Right ventricle myocardium superior (tissue), 1 donor: ENCODE measurements around the gene FES. TPM values are rescaled to one million over a fixed set of nuclear protein-coding genes. Genes with fewer than 3 reads are reported as not detected.
A peak's percentile ranks its signal among the peaks of the same experiment; 100 is the strongest.
"Not testable (repeated sequence)": the region's sequence is repeated elsewhere in the genome, so short reads cannot be mapped to it uniquely, and the experiment has no call there.

Experiments used
- ATAC-seq: fragments of 200-7000 bp; cut with Tn5 transposase; one replicate; pipeline ENCODE4 v1.9.1; 2020; ENCODE audit warnings: mild to moderate bottlenecking; ENCODE audit not compliant: poor library complexity
- DNase-seq: peaks from one replicate; pipeline ENCODE4 v3.0.0-alpha.2; 2020
- intact Hi-C: fragments of 100-400 bp; cut with DNase I; formaldehyde crosslinking; loops from one replicate; pipeline ENCODE4 v1.11.2; 2022
- total RNA-seq: library from RNA; stranded (reverse); fragmentation: NEBNext Ultra II Directional; extraction: Animal tissue kit (Norgen Biotek cat#: 25700); gene quantifications from one replicate; pipeline ENCODE4 v1.2.1, GENCODE V29; 2021
- donor health status: DM: no; HTN: yes; CAD: no; lungs with severe emphysema.

Gene FES
- total RNA-seq, 1 donor from 2014 or later, result 17.1 TPM

DNA sequence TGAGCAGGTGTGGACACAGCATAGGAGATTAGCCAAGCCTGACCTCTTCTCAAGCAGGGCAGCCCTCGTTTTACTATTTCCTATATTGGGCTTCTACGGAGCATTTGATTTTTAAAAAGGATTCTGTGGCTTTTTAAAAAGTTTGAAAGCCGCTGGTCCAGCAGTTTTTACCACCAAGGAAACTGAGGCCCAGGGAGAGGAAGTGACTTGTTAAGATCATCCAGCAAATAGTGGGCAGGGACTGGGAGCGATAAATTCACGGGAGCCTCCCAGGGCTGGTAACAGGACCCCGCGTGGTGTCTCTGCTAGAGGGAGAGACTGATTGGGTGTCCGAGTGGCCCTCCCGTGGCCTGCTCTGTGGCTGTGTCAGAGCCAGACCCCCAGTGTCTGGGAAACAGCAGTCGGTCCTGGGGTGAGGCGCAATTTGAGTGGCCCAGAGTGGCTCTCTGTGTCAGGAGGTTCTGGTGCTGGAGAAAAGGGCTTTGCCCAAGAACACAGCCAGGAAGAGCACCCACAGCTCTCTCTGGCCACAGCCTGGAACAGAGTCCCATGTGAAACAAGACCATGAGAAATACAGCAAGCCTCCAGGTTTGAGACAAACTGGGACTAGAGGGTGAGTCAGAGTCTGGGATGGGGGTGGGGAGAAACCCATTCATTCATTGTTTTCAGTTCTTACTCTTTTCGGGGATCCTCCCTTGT is 11.7 kb upstream of the FES start:
- DNase-seq (no peak), ATAC-seq (peak; percentile 2)
- intact Hi-C loops, result loop anchor here (5.0 kb wide), 1 partner anchor 155 kb away; the partner anchor contains the start of gene BLM

DNA sequence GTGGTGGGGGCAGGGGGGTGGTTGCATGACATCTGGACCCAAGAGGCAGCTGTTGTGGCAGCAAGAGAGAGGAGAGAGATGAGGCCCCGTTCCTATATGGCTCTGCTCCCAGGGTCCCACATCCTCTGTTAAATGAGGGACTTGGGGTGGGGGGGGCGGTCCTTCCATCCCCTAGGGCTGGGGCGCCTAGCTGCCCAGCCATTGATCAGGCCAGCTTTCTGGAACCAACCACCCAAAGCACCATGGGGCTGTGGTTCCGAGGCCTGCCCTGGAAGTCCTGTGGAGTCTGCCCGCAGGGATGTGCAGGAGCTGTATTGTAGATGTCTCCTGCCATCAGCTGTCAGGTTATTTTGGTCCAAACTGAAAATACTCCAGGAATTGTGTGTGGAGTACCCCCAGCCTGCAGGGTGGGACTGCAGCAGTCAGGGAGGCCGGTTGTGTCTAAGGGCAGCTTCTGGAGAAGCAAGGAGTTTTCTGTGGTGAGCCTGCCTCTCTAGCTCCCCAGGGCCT is 10.8 kb upstream of the FES start:
- ATAC-seq (no peak), DNase-seq (no peak)
- intact Hi-C loops, result loop anchor here (5.0 kb wide), 1 partner anchor 156 kb away; the partner anchor contains the start of gene BLM

DNA sequence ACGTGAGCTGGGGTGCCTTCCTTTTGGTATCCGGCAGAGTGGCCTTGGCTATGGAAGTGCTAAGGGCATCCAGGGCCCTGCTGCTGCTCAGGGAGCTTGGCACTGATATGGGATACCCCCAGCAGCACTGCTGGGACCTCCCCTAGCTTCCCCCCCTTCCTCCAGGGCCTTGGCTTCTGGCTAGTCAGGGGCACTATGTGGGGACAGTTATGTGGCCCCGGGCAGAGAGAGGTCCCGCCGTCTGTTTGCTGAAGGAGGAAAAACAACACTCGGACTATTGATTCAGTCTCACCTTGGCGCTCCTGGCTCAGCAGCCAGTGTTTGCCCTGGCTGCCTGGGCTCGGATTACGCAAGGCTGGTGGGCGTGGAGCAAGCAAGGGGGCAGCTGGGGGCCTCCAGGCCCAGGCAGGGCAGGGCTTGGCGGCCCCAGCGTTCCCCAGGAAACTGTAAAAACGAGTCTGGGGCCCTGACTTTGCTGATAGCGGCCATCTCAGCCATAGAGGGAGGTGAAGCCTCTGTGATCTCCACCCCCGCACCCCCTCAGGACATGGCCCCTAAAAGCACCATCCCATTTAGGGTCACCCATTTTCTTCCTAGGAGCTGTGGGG is 10.2 kb upstream of the FES start:
- intact Hi-C loops, result loop anchor here (5.0 kb wide), 1 partner anchor 157 kb away; the partner anchor contains the start of gene BLM
- ATAC-seq (no peak), DNase-seq (no peak)

DNA sequence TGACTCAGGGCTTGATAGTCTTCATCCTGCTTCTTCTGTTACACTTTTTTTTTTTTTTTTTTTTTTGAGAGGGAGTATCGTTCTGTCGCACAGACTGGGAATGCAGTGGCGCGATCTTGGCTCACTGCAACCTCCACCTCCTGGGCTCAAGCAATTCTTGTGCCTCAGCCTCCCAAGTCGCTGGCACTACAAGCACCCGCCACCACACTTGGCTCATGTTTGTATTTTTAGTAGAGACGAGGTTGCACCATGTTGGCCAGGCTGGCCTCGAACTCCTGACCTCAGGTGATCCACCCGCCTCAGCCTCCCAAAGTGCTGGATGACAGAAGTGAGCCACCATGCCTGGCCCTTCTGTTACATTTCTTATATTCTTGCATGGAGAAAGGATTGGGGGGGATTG is 9.3 kb upstream of the FES start:
- not testable (repeated sequence) for DNase-seq, ATAC-seq
- intact Hi-C loops, result loop anchor here (5.0 kb wide), 1 partner anchor 158 kb away; the partner anchor contains the start of gene BLM

DNA sequence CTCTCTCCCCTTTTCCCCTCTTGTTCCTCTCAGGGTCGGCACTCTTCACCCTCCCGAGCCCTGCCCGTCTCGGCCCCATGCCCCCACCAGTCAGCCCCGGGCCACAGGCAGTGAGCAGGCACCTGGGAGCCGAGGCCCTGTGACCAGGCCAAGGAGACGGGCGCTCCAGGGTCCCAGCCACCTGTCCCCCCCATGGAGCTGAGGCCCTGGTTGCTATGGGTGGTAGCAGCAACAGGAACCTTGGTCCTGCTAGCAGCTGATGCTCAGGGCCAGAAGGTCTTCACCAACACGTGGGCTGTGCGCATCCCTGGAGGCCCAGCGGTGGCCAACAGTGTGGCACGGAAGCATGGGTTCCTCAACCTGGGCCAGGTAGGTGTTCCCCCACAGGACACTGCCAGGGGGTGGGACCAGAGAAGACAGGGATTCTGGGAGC is 8.7 kb upstream of the FES start:
- ATAC-seq, result no peak
- intact Hi-C loops, result no loop called here
- no peak for DNase-seq

DNA sequence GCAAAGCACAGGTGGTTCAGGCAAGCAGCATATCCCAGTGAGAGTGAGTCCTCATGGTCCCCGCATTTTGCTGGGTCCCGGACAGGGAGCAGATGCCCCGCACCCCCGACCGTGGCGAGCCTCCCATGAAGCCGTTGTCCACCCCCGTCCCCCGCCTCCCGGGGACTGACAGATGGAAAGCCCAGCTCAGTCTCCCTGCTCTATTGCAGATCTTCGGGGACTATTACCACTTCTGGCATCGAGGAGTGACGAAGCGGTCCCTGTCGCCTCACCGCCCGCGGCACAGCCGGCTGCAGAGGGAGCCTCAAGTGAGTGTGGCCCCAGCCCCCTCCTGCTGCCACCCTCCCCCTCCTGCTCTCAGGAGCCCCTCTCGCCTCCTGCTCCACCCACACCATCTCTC is 8.3 kb upstream of the FES start:
- intact Hi-C loops, result no loop called here
- ATAC-seq (no peak), DNase-seq (no peak)

DNA sequence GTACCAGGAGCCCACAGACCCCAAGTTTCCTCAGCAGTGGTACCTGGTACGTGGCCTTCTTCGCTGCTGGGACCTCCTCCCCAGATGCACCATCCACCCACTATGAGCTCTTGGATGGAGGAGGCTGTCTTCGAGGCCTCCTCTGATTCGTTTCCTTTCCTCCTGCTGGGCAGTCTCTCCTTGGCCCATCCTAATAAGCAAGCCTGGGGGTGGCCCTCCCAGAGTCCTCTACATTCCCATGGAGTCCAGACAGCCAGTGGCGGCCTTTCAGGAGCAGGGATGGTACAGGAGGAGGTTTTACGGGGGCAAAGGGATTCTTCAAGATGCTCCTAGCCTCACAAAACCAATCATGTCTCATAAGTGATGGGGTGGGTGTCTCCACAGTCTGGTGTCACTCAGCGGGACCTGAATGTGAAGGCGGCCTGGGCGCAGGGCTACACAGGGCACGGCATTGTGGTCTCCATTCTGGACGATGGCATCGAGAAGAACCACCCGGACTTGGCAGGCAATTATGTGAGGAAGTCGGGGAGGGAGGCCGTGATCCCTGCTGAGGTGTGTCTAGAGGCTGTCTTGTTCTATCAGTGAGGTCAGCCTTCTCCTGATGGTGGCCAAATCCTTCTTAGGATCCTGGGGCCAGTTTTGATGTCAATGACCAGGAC is 7.7 kb upstream of the FES start:
- ATAC-seq (no peak), DNase-seq (no peak)
- intact Hi-C loops, result no loop called here

DNA sequence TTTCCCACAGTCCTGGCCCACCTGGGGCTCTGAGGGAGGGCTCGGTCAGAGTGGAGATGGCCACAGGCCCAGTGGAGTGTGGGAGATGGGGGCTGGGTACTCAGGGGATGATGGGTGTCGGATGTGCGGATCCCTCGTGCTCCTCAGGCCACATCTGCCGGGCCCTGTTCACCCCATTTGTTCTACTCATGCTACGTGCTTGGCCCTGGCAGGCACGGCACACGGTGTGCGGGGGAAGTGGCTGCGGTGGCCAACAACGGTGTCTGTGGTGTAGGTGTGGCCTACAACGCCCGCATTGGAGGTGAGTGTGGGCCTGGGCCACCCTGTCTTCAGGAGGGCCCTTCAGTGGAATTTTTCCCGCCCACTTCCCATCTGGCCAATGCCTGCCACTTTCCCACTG is 7.0 kb upstream of the FES start:
- intact Hi-C loops, result no loop called here
- no peak for ATAC-seq
- no peak for DNase-seq

DNA sequence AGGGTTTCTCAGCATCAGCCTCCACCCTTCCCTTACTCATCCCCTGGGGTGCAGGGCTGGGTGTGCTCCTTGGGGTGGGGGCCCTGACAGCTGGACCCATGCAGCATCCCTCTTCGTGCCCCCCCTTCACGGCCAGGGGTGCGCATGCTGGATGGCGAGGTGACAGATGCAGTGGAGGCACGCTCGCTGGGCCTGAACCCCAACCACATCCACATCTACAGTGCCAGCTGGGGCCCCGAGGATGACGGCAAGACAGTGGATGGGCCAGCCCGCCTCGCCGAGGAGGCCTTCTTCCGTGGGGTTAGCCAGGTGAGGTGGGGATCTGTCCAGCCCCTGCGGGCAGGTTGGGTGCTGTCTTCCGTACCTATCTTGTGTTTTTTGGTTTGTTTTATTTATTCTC is 6.3 kb upstream of the FES start:
- DNase-seq (no peak), ATAC-seq (no peak)
- intact Hi-C loops, result no loop called here

DNA sequence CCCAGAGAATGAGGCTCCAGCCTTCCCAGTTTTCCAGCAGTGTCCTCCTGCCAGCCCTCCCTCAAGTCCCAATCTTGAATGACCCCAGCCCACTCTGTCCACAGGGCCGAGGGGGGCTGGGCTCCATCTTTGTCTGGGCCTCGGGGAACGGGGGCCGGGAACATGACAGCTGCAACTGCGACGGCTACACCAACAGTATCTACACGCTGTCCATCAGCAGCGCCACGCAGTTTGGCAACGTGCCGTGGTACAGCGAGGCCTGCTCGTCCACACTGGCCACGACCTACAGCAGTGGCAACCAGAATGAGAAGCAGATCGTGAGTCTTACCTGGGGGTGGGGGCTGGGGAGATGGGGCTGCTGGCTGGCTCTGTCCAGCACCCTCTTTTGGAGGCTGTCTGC is 5.6 kb upstream of the FES start:
- intact Hi-C loops, result no loop called here
- ATAC-seq (no peak), DNase-seq (no peak)

DNA sequence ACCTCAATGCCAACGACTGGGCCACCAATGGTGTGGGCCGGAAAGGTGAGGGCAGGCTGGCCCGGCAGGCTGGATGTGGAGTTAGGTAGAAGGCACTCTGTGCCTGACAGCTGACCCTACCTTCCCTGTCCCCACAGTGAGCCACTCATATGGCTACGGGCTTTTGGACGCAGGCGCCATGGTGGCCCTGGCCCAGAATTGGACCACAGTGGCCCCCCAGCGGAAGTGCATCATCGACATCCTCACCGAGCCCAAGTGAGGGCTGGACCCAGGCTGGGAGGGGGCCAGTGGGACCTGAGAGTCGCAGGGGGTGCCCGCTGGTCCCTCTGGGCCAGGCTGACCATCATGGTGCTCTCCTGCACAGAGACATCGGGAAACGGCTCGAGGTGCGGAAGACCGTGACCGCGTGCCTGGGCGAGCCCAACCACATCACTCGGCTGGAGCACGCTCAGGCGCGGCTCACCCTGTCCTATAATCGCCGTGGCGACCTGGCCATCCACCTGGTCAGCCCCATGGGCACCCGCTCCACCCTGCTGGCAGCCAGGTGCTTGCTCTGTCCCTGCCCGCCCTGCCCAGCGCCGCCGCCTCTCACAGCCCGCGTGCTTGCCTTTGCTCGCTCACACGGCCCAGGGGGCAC is 4.5 kb upstream of the FES start:
- ATAC-seq (no peak), DNase-seq (no peak)
- intact Hi-C loops, result no loop called here

DNA sequence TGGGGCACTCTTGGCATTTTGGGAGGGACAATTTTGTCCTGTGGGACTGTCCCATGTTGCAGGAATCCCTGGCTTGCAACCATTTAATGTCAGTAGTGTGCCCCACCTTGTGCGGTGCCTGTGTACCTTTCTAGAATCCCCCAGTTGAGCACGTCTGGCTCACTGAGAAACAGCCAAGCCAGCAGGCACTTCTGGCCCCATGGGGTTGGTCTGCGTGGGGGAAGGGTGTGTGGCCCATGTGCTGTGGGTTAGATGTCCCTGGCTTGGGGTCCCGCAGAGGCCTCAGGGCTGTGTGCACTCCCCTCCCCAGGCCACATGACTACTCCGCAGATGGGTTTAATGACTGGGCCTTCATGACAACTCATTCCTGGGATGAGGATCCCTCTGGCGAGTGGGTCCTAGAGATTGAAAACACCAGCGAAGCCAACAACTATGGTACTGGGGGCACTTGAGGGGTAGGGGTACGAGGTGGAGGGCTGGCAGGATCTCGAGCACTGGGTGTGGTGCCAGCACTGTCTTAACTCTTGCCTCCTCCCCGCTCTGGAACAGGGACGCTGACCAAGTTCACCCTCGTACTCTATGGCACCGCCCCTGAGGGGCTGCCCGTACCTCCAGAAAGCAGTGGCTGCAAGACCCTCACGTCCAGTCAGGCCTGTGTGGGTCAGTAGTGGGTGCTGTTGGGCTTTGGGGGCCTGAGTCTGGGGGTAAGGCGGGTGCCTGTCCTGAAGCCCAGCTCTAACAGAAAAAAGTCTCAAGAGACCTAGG is 3.7 kb upstream of the FES start:
- ATAC-seq, result no peak
- intact Hi-C loops, result no loop called here
- DNase-seq, result no peak

DNA sequence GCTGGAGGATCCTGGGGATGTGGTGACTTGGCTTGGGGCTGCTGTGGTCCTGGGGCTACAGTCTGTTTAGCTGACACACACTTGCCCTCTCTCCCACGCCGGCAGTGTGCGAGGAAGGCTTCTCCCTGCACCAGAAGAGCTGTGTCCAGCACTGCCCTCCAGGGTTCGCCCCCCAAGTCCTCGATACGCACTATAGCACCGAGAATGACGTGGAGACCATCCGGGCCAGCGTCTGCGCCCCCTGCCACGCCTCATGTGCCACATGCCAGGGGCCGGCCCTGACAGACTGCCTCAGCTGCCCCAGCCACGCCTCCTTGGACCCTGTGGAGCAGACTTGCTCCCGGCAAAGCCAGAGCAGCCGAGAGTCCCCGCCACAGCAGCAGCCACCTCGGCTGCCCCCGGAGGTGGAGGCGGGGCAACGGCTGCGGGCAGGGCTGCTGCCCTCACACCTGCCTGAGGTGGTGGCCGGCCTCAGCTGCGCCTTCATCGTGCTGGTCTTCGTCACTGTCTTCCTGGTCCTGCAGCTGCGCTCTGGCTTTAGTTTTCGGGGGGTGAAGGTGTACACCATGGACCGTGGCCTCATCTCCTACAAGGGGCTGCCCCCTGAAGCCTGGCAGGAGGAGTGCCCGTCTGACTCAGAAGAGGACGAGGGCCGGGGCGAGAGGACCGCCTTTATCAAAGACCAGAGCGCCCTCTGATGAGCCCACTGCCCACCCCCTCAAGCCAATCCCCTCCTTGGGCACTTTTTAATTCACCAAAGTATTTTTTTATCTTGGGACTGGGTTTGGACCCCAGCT is 2.9 kb upstream of the FES start:
- no peak for DNase-seq
- no peak for ATAC-seq
- intact Hi-C loops, result no loop called here

DNA sequence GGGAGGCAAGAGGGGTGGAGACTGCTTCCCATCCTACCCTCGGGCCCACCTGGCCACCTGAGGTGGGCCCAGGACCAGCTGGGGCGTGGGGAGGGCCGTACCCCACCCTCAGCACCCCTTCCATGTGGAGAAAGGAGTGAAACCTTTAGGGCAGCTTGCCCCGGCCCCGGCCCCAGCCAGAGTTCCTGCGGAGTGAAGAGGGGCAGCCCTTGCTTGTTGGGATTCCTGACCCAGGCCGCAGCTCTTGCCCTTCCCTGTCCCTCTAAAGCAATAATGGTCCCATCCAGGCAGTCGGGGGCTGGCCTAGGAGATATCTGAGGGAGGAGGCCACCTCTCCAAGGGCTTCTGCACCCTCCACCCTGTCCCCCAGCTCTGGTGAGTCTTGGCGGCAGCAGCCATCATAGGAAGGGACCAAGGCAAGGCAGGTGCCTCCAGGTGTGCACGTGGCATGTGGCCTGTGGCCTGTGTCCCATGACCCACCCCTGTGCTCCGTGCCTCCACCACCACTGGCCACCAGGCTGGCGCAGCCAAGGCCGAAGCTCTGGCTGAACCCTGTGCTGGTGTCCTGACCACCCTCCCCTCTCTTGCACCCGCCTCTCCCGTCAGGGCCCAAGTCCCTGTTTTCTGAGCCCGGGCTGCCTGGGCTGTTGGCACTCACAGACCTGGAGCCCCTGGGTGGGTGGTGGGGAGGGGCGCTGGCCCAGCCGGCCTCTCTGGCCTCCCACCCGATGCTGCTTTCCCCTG is 2.2 kb upstream of the FES start:
- DNase-seq, result no peak
- no peak for ATAC-seq

DNA sequence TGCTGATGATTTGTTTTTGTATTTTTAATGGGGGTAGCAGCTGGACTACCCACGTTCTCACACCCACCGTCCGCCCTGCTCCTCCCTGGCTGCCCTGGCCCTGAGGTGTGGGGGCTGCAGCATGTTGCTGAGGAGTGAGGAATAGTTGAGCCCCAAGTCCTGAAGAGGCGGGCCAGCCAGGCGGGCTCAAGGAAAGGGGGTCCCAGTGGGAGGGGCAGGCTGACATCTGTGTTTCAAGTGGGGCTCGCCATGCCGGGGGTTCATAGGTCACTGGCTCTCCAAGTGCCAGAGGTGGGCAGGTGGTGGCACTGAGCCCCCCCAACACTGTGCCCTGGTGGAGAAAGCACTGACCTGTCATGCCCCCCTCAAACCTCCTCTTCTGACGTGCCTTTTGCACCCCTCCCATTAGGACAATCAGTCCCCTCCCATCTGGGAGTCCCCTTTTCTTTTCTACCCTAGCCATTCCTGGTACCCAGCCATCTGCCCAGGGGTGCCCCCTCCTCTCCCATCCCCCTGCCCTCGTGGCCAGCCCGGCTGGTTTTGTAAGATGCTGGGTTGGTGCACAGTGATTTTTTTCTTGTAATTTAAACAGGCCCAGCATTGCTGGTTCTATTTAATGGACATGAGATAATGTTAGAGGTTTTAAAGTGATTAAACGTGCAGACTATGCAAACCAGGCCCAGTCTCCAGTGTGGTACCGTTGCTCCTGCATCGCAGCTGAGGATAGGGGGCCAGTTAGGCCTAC is 1.4 kb upstream of the FES start:
- DNase-seq, result no peak

More for the DNA sequence above, 2.2 kb upstream of the FES start:
- intact Hi-C loops, result no loop called here

DNA sequence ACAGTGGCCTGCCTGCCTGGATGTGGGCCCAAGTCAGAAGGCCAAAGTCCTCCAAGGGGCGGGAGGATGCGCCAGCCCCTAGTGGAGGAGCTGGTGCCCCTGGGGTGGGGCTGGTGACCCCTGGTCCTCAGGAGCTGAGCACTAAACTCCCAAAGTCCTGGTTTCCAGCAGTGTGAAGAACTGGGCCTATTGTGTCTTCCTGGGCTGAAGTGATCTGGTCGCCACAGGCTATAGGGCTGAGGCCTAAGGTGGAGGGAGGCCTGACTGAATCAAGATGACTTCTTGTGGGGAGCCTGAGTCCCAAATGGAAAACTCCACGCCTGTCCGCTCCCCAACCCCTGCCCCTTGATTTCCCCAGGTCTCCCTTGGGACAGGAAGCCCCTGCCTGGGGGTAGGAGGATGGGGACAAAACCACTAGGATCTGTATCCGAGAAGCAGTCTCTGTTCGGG is 753 bp upstream of the FES start:
- ATAC-seq (no peak), DNase-seq (no peak)
- intact Hi-C loops, result no loop called here

More for the DNA sequence above, 1.4 kb upstream of the FES start:
- ATAC-seq, result no peak
- intact Hi-C loops, result no loop called here
